ENCODE results near the gene RRM2.

The RRM2 gene

DNA sequence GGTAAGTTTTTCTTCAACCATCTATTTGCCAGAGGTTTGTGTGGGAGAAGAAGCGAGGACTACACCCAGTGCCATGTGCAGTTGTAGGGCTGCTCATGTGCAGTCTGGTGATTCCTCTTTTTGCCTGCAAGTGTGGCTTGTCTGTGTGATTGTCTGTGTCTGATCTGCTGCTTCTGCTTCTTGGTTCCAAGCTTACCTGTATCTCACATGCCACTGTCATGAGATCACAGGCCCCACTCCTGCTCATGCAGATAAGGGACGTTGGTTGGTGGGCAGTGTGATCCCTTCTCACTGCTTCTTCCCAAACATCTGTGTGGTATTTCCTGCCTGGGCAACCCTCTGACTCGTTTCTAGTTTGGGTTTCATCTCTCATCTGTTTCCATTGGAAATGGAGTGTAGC, 27.1 kb downstream of the RRM2 start:
- Histone ChIP-seq H3K4me2 (ENCODE audit: low read length) (no peak overlapping the region), H3K4me1 (no peaks in the 10 kb centered on the region), H3K27me3 (ENCODE audit: control insufficient read depth, insufficient read depth, low read length) (no peaks in the 10 kb centered on the region), H3K79me2 (no peaks in the 10 kb centered on the region), H3K27ac (no peak overlapping the region), H3K36me3 (ENCODE audit: control insufficient read depth, insufficient read depth, low read length) (no peaks in the 10 kb centered on the region), H2AFZ (no peak overlapping the region), H3K4me3 (ENCODE audit: low read depth, low read length) (no peak overlapping the region), H3K9me3 (ENCODE audit: control insufficient read depth, low read length) (no peaks in the 10 kb centered on the region), H3K9ac (no peak overlapping the region)
- TF ChIP-seq CTCF (IDR thresholded peaks at IDR 0.05) = no peak

GRCh38 chr2:10150436-10150835, 27.9 kb downstream of the RRM2 start:
- no peak overlapping the region for H2AFZ ChIP-seq
- H3K9ac ChIP-seq = no peak overlapping the region
- no peaks in the 10 kb centered on the region for H3K4me1 ChIP-seq
- TF ChIP-seq CTCF (IDR thresholded peaks at IDR 0.05) = no peak
- no peaks in the 10 kb centered on the region for H3K9me3 ChIP-seq (ENCODE audit: control insufficient read depth, low read length)
- H3K4me2 ChIP-seq (ENCODE audit: low read length) = no peak overlapping the region
- H3K27ac ChIP-seq = no peak overlapping the region
- H3K36me3 ChIP-seq (ENCODE audit: control insufficient read depth, insufficient read depth, low read length) = no peaks in the 10 kb centered on the region
- no peaks in the 10 kb centered on the region for H3K27me3 ChIP-seq (ENCODE audit: control insufficient read depth, insufficient read depth, low read length)
- no peak overlapping the region for H3K4me3 ChIP-seq (ENCODE audit: low read depth, low read length)
- H3K79me2 ChIP-seq = no peaks in the 10 kb centered on the region

GRCh38 chr2:10151462-10151861, 28.9 kb downstream of the RRM2 start:
- Histone ChIP-seq H3K4me2 (ENCODE audit: low read length) (no peak overlapping the region), H3K27ac (no peak overlapping the region), H2AFZ (no peak overlapping the region), H3K4me1 (no peaks in the 10 kb centered on the region), H3K9ac (no peak overlapping the region), H3K36me3 (ENCODE audit: control insufficient read depth, insufficient read depth, low read length) (no peaks in the 10 kb centered on the region), H3K9me3 (ENCODE audit: control insufficient read depth, low read length) (no peaks in the 10 kb centered on the region), H3K4me3 (ENCODE audit: low read depth, low read length) (no peak overlapping the region), H3K79me2 (no peaks in the 10 kb centered on the region), H3K27me3 (ENCODE audit: control insufficient read depth, insufficient read depth, low read length) (no peaks in the 10 kb centered on the region)
- no peak for TF ChIP-seq CTCF (IDR thresholded peaks at IDR 0.05)

- Histone ChIP-seq H3K27ac (no peak overlapping the region), H3K4me3 (ENCODE audit: low read depth, low read length) (no peak overlapping the region), H3K9ac (no peak overlapping the region), H2AFZ (no peak overlapping the region), H3K36me3 (ENCODE audit: control insufficient read depth, insufficient read depth, low read length) (no peaks in the 10 kb centered on the region), H3K27me3 (ENCODE audit: control insufficient read depth, insufficient read depth, low read length) (no peaks in the 10 kb centered on the region), H3K4me2 (ENCODE audit: low read length) (no peak overlapping the region), H3K9me3 (ENCODE audit: control insufficient read depth, low read length) (no peaks in the 10 kb centered on the region), H3K79me2 (no peaks in the 10 kb centered on the region), H3K4me1 (no peaks in the 10 kb centered on the region)
- TF ChIP-seq CTCF (IDR thresholded peaks at IDR 0.05) = no peak
Observed at GRCh38 chr2:10157293-10157692, 34.8 kb downstream of the RRM2 start.

DNA sequence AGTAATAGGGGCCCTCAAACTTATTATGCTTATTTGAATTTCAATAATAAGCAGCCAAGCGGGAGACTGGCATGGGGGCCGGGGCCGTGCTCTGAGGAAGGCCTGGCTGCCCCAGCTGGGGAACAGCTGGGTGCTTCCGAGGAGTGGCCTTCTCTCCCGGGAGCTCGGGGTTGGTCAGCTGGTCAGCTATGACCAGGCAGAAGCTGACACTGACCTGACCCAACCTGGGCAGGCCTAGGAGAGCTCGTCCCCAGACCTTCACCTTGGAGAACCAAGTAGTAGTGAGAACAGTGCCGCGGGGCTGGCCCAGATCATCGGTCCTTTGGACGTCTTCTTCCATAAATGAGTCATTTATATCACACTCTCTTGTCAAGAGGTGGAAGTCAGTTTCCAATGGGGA, 36.1 kb downstream of the RRM2 start:
- H3K4me1 ChIP-seq = no peaks in the 10 kb centered on the region
- H3K79me2 ChIP-seq = no peaks in the 10 kb centered on the region
- no peaks in the 10 kb centered on the region for H3K27me3 ChIP-seq (ENCODE audit: control insufficient read depth, insufficient read depth, low read length)
- no peak overlapping the region for H3K9ac ChIP-seq
- no peak overlapping the region for H2AFZ ChIP-seq
- TF ChIP-seq CTCF (IDR thresholded peaks at IDR 0.05) = no peak
- H3K36me3 ChIP-seq (ENCODE audit: control insufficient read depth, insufficient read depth, low read length) = no peaks in the 10 kb centered on the region
- H3K9me3 ChIP-seq (ENCODE audit: control insufficient read depth, low read length) = no peaks in the 10 kb centered on the region
- H3K27ac ChIP-seq = no peak overlapping the region
- H3K4me3 ChIP-seq (ENCODE audit: low read depth, low read length) = no peak overlapping the region
- H3K4me2 ChIP-seq (ENCODE audit: low read length) = no peak overlapping the region

Measured in parathyroid adenoma (tissue), 2 donors.